ENCODE data around the gene CHST8. TPM values are rescaled to one million over a fixed set of nuclear protein-coding genes. Genes with fewer than 3 reads are reported as not detected.

Gene CHST8
- total and polyA plus RNA-seq, 9 donors, result 0.09 to 1.4 (median 0.36) TPM

DNA sequence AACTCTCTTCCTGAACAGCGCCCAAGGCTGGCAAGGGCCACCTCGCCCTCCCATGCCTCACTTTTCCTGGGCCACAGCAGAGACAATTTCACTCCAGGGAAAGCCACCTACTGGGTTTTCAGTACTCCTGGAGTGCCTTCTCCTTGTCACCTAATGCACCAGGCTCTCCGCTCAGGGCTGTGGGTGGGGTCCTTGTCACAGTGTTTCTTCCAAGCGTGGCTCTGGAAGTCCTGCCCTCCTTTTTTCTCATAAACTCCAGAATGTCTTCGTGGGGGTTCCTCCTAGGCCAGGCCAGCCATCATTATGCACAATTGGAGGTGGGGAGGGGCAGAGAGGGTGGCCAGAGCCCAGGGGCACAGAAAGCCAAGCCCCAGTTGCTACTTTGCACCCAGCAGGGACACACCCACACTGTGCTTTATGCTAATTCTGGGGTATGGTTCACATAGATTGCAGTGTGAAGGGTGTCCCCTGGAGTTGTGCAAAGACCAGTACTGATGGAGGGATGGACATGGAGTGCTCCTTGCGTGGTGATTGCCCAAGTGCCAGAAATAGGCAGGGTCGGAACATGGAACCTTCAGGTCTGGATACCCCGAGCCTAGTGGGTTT is 78.8 kb downstream of the CHST8 start:
- Histone ChIP-seq H3K36me3 (ENCODE audit: control insufficient read depth, insufficient read depth, low read length) (no peaks in the 10 kb centered on the region), H3K9me3 (replicated peaks; ENCODE audit: control insufficient read depth, low read depth, low read length) (no peaks in the 10 kb centered on the region), H3K27me3 (ENCODE audit: control insufficient read depth, insufficient read depth, low read length) (no peaks in the 10 kb centered on the region), H3K27ac (ENCODE audit: low read length) (no peak overlapping the region), H3K4me1 (ENCODE audit: control insufficient read depth, insufficient read depth, low read length) (no peaks in the 10 kb centered on the region), H3K4me3 (ENCODE audit: low read length) (no peak overlapping the region)
- WGBS (ENCODE audit: insufficient coverage), result 74% methylated on average over 6 of the region's 8 CpGs
- no peak for DNase-seq

DNA sequence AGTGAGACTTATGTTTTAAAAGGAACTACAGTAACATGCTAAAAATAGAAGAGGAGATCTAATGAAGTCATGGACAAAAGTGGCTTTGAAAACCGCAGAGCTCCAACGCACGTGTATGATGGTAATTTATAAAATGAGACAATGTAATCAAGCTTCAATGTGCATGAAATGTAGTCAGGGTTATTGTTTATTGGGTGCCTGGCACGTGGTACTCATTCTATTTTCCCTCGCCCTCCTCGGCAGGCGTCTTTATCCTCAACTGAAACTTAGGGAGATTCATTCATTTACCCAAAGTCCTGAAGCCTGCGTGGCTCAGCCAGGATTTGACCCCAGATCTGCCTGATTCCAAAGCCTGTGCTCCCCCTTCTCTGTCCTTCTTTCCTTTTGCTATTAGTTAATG is 79.8 kb downstream of the CHST8 start:
- no peaks in the 10 kb centered on the region for H3K4me1 ChIP-seq (ENCODE audit: control insufficient read depth, insufficient read depth, low read length)
- H3K36me3 ChIP-seq (ENCODE audit: control insufficient read depth, insufficient read depth, low read length), result no peaks in the 10 kb centered on the region
- 65% methylated on average over 7 of the region's 8 CpGs for WGBS (ENCODE audit: insufficient coverage)
- no peaks in the 10 kb centered on the region for H3K27me3 ChIP-seq (ENCODE audit: control insufficient read depth, insufficient read depth, low read length)
- no peaks in the 10 kb centered on the region for H3K9me3 ChIP-seq (replicated peaks; ENCODE audit: control insufficient read depth, low read depth, low read length)
- no peak overlapping the region for H3K4me3 ChIP-seq (ENCODE audit: low read length)
- DNase-seq, result no peak
- no peak overlapping the region for H3K27ac ChIP-seq (ENCODE audit: low read length)

DNA sequence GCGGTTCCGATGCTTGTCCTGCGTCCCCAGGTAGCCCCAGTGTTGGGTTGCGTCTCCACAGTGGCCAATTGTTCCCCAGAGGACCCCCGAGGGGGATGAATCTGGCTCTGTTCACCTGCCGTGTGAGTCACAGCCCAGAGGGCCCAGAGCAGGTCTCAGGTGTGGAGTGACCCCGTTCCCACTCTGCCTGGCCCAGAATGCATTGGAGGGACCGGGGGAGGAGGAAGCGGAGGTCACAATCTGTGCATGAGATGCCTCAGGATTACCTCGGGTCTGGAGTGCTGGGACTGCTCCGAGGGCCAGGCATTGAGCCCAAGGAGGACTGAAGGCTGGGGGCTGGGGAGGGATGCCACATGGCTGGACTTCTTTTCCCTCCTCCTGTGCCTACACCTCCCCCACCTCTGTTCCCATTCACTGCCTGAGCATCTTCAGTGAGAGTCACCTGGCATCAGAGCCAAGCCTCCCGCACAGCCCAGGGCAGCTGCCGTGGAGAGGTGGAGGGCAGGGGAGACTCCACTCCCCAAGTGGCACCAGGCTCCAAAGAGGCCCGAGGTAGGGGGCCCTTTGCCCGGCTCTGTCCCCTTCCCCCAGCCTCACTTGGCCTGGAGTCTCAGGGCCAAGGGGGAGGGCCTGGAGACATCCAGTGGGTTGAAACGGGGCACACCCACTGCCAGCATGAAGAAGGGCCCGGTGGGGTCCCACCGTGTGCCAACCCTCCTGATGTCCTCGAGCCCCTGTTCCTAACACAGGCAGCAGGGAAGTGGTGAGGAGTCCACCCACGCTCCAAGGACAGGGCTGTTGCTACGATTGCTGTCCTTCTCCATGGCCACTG is 81.1 kb downstream of the CHST8 start:
- WGBS (ENCODE audit: insufficient coverage), result 63% methylated on average over 18 of the region's 21 CpGs
- Histone ChIP-seq H3K9me3 (replicated peaks; ENCODE audit: control insufficient read depth, low read depth, low read length) (no peaks in the 10 kb centered on the region), H3K4me3 (ENCODE audit: low read length) (no peak overlapping the region), H3K27me3 (ENCODE audit: control insufficient read depth, insufficient read depth, low read length) (no peaks in the 10 kb centered on the region), H3K4me1 (ENCODE audit: control insufficient read depth, insufficient read depth, low read length) (no peaks in the 10 kb centered on the region), H3K27ac (ENCODE audit: low read length) (no peak overlapping the region), H3K36me3 (ENCODE audit: control insufficient read depth, insufficient read depth, low read length) (no peaks in the 10 kb centered on the region)
- no peak for DNase-seq

DNA sequence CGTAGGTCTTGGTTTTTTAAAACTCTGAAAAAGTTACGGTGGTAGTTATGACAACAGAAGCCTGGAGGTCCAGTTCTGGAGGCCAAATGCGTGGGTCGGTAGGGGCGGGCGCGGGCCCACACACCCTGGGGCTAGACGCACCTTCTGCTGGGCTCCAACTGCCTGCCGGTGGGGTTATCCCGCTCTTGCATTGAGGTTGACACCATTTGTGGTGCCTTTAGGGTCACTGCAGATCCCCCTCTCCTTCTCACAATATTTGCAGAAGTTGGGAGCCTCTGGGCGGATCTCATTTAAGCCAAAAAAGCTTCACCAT is 81.6 kb downstream of the CHST8 start:
- WGBS (ENCODE audit: insufficient coverage), result 85% methylated on average over 8 of the region's 11 CpGs
- DNase-seq, result no peak
- no peaks in the 10 kb centered on the region for H3K4me1 ChIP-seq (ENCODE audit: control insufficient read depth, insufficient read depth, low read length)
- H3K9me3 ChIP-seq (replicated peaks; ENCODE audit: control insufficient read depth, low read depth, low read length), result no peaks in the 10 kb centered on the region
- no peak overlapping the region for H3K4me3 ChIP-seq (ENCODE audit: low read length)
- H3K27ac ChIP-seq (ENCODE audit: low read length), result no peak overlapping the region
- no peaks in the 10 kb centered on the region for H3K36me3 ChIP-seq (ENCODE audit: control insufficient read depth, insufficient read depth, low read length)
- H3K27me3 ChIP-seq (ENCODE audit: control insufficient read depth, insufficient read depth, low read length), result no peaks in the 10 kb centered on the region

DNA sequence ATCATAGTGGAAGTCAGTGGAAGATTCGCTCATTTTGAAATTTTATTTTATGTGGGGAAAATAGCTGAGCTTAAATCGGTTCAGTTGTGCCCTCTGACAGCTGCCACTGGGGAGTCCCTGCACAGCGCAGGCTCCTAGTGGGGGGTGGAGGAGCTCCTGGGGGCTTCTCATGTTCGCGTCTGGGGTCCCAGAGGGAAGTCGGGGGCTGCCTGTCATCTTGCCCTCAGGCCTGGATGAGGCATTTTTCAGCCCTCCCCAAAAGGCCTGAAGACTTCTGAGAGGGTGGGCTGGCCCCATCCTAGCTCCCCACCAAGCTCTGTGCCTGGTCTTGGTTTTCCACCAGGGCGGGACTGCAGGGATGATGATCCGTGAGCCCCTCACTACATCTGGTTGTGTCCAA is 82.1 kb downstream of the CHST8 start:
- Histone ChIP-seq H3K4me1 (ENCODE audit: control insufficient read depth, insufficient read depth, low read length) (no peaks in the 10 kb centered on the region), H3K27ac (ENCODE audit: low read length) (no peak overlapping the region), H3K4me3 (ENCODE audit: low read length) (no peak overlapping the region), H3K27me3 (ENCODE audit: control insufficient read depth, insufficient read depth, low read length) (no peaks in the 10 kb centered on the region), H3K9me3 (replicated peaks; ENCODE audit: control insufficient read depth, low read depth, low read length) (no peaks in the 10 kb centered on the region), H3K36me3 (ENCODE audit: control insufficient read depth, insufficient read depth, low read length) (no peaks in the 10 kb centered on the region)
- 53% methylated on average over 3 of the region's 8 CpGs for WGBS (ENCODE audit: insufficient coverage)
- DNase-seq, result no peak

DNA sequence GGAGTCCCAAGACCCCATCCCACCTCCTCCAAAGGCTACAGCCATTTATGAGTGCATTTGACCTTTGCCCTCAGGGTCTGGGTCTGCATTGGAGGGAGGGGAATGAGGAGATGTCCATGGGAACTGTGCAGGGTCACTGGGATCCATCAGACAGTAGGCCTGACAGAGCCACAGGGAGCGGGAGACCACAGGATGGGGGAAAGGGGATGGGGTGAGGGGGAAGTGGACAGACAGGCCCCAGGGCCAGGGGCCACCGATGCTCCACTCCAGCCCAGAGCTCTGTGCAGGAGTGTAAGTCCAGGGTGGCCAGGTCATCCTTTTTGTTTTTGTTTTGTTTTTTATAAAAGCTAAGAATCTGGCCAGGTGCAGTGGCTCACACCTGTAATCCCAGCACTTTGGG is 82.5 kb downstream of the CHST8 start:
- Histone ChIP-seq H3K9me3 (replicated peaks; ENCODE audit: control insufficient read depth, low read depth, low read length) (no peaks in the 10 kb centered on the region), H3K4me1 (ENCODE audit: control insufficient read depth, insufficient read depth, low read length) (no peaks in the 10 kb centered on the region), H3K4me3 (ENCODE audit: low read length) (no peak overlapping the region), H3K36me3 (ENCODE audit: control insufficient read depth, insufficient read depth, low read length) (no peaks in the 10 kb centered on the region), H3K27me3 (ENCODE audit: control insufficient read depth, insufficient read depth, low read length) (no peaks in the 10 kb centered on the region), H3K27ac (ENCODE audit: low read length) (no peak overlapping the region)
- DNase-seq, result no peak
- 43% methylated on average over 1 of the region's 2 CpGs for WGBS (ENCODE audit: insufficient coverage)

DNA sequence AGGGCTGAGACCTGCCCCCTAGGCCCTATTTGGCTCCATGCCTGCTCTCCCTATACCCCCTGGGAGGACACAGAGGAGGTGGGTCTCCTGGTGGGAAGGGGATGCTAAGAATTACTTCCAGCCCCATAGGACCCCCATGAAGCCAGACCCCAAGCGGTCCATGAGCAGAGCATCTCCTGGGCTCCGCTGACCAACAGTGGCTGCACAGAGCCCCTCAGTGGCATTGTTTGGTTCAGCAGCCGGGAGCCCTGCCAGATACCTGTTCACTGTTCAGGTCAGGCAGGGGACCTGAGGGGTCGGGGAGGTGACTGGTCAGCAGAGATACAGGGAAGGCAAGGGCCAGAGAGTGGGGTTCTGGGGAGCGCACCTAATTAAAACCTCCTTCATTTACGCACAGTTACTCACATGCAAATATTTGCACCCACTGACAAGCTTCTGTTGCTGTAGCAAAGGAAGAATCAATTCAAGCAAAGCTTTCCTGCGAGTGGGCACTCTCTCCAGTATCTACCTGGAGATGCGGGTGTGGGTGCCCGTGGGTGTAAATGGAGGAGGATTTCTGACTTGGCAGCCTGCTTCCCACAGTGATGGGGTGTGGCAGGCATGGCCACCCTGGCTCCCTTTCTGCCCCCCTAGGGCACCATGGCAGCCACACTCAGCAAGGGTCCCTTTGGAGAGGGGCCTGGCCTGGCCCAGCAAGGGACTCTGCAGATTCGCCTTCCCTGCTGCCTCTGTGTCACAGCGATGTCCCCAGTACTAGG is 83.5 kb downstream of the CHST8 start:
- no peak for DNase-seq
- H3K4me3 ChIP-seq (ENCODE audit: low read length), result no peak overlapping the region
- no peaks in the 10 kb centered on the region for H3K36me3 ChIP-seq (ENCODE audit: control insufficient read depth, insufficient read depth, low read length)
- no peaks in the 10 kb centered on the region for H3K27me3 ChIP-seq (ENCODE audit: control insufficient read depth, insufficient read depth, low read length)
- WGBS (ENCODE audit: insufficient coverage), result 54% methylated on average over 5 of the region's 11 CpGs
- no peaks in the 10 kb centered on the region for H3K9me3 ChIP-seq (replicated peaks; ENCODE audit: control insufficient read depth, low read depth, low read length)
- no peak overlapping the region for H3K27ac ChIP-seq (ENCODE audit: low read length)
- H3K4me1 ChIP-seq (ENCODE audit: control insufficient read depth, insufficient read depth, low read length), result no peaks in the 10 kb centered on the region

DNA sequence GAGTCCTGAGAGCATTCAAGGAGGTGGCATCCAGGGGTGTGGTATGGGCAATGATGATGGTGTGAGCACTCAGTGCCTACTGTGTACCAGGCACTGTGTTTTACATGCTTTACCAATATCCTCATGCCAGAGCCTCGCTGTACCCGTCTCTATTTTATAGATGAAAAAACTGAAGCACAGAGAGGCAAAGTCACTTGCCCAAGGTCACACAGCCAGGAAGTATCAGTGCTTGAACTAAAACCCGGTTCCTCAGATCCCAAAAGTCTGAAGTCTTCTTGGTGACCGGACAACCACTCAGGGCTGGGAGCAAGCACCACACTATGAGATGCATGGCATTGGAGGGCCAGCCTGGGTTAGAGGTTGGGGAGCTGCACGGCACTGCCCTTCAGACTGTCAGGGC is 84.1 kb downstream of the CHST8 start:
- H3K4me3 ChIP-seq (ENCODE audit: low read length), result no peak overlapping the region
- DNase-seq, result no peak
- H3K36me3 ChIP-seq (ENCODE audit: control insufficient read depth, insufficient read depth, low read length), result no peaks in the 10 kb centered on the region
- H3K4me1 ChIP-seq (ENCODE audit: control insufficient read depth, insufficient read depth, low read length), result no peaks in the 10 kb centered on the region
- H3K27me3 ChIP-seq (ENCODE audit: control insufficient read depth, insufficient read depth, low read length), result no peaks in the 10 kb centered on the region
- no peak overlapping the region for H3K27ac ChIP-seq (ENCODE audit: low read length)
- no peaks in the 10 kb centered on the region for H3K9me3 ChIP-seq (replicated peaks; ENCODE audit: control insufficient read depth, low read depth, low read length)
- WGBS (ENCODE audit: insufficient coverage), result 68% methylated on average over 4 of the region's 5 CpGs

DNA sequence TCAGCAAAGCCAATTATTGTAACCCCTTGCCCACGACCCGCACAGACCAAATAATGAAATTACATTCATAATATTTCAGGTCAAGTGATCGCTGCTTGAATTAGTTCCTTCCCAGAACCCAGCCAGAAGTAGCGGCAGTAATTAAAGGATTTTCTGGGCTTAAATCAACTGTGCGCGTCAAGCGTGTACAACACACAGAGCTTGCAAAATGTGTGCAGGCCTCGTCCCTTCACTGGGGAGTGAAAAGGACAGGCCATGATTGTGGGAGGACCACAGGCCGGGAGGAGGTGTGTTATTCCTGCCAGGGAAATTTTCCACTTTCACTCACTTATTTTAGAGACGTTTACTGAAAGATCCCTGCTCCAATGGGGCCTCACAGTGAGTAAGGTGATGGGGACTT is 84.9 kb downstream of the CHST8 start:
- Histone ChIP-seq H3K4me3 (ENCODE audit: low read length) (no peak overlapping the region), H3K27me3 (ENCODE audit: control insufficient read depth, insufficient read depth, low read length) (no peaks in the 10 kb centered on the region), H3K9me3 (replicated peaks; ENCODE audit: control insufficient read depth, low read depth, low read length) (no peaks in the 10 kb centered on the region), H3K27ac (ENCODE audit: low read length) (no peak overlapping the region), H3K4me1 (ENCODE audit: control insufficient read depth, insufficient read depth, low read length) (no peaks in the 10 kb centered on the region), H3K36me3 (ENCODE audit: control insufficient read depth, insufficient read depth, low read length) (no peaks in the 10 kb centered on the region)
- WGBS (ENCODE audit: insufficient coverage), result 65% methylated on average over 4 of the region's 10 CpGs
- DNase-seq, result no peak

DNA sequence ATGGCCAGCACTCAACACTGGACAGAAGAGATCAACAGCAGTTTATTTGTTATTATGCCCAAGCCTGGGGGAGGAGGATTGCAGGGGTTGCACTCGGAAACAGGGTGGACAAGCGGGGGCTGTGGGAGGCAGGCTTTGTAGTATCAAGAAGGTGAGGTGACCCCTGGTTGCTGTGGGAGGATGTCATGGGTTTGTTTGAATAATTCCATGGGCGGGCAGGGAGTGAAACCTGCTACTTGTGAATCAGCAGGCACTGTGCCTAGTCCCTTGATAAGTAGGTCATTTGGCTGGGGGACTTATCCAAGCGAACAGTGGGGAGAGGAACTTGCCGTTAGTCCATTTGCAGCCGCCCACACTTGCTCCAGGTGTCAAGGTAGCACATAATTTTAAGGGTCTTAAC is 90.5 kb downstream of the CHST8 start:
- Histone ChIP-seq H3K4me1 (ENCODE audit: control insufficient read depth, insufficient read depth, low read length) (no peaks in the 10 kb centered on the region), H3K36me3 (ENCODE audit: control insufficient read depth, insufficient read depth, low read length) (no peaks in the 10 kb centered on the region), H3K27me3 (ENCODE audit: control insufficient read depth, insufficient read depth, low read length) (no peaks in the 10 kb centered on the region), H3K4me3 (ENCODE audit: low read length) (no peak overlapping the region), H3K9me3 (replicated peaks; ENCODE audit: control insufficient read depth, low read depth, low read length) (no peaks in the 10 kb centered on the region), H3K27ac (ENCODE audit: low read length) (no peak overlapping the region)
- no peak for DNase-seq
- 79% methylated on average over 6 of the region's 6 CpGs for WGBS (ENCODE audit: insufficient coverage)
